HepG2 (cell line): Measurements from ENCODE around the gene PLK3. TPM values are rescaled to one million over a fixed set of nuclear protein-coding genes. Genes with fewer than 3 reads are reported as not detected.

ENCODE experiments used
- ATAD3A ChIP-seq: sonication (generic); formaldehyde crosslinking; IDR thresholded peaks from 2 replicates; pipeline ENCODE4 v1.4.0; 2020; ENCODE audit warnings: missing genetic modification reagents
- CCAR2 ChIP-seq: fragments of 200-400 bp; formaldehyde crosslinking; optimal IDR thresholded peaks from 2 replicates; pipeline ENCODE3; 2018; ENCODE audit warnings: low read depth, mild to moderate bottlenecking, low read length, moderate library complexity
- NCOR1 ChIP-seq: fragments of 200-600 bp; sonication (generic); IDR thresholded peaks from 2 replicates; pipeline ENCODE4 v1.7.0; 2017; ENCODE audit warnings: antibody characterized with exemption, low read length, borderline replicate concordance
- NFE2L1 ChIP-seq: sonication (generic); formaldehyde crosslinking; IDR thresholded peaks from 2 replicates; pipeline ENCODE4 v1.4.0; 2020; ENCODE audit warnings: missing genetic modification reagents, mild to moderate bottlenecking, borderline replicate concordance
- NR2F6 ChIP-seq, 2 experiments: IDR thresholded peaks; 2 replicates each; pipeline ENCODE4 v1.6.1; 2016; ENCODE audit warnings: antibody characterized with exemption in 1 of 2, mild to moderate bottlenecking in 1 of 2
- TFE3 ChIP-seq: IDR thresholded peaks from 2 replicates; pipeline ENCODE4 v1.6.1; 2016
- U2AF2 ChIP-seq: fragments of 200-400 bp; formaldehyde crosslinking; IDR thresholded peaks from 2 replicates; pipeline ENCODE4 v1.6.1; 2017; ENCODE audit warnings: low read depth, mild to moderate bottlenecking, low read length
- ZBTB20 ChIP-seq: sonication (generic); formaldehyde crosslinking; IDR thresholded peaks from 2 replicates; pipeline ENCODE4 v1.8.1; 2023; ENCODE audit warnings: missing genetic modification reagents, low read depth, mild to moderate bottlenecking, borderline replicate concordance
- ZMYM3 ChIP-seq: sonication (generic); formaldehyde crosslinking; IDR thresholded peaks from 2 replicates; pipeline ENCODE4 v1.5.1; 2020; ENCODE audit warnings: mild to moderate bottlenecking, missing genetic modification reagents
- ZNF136 ChIP-seq: sonication (generic); formaldehyde crosslinking; IDR thresholded peaks from 2 replicates; pipeline ENCODE4 v1.8.1; 2022; ENCODE audit warnings: low read depth, mild to moderate bottlenecking, moderate library complexity, missing genetic modification reagents
- ZNF326 ChIP-seq: sonication (generic); formaldehyde crosslinking; IDR thresholded peaks from 2 replicates; pipeline ENCODE4 v1.4.0; 2020; ENCODE audit warnings: missing genetic modification reagents, borderline replicate concordance
- ZNF382 ChIP-seq: sonication (generic); formaldehyde crosslinking; IDR thresholded peaks from 2 replicates; pipeline ENCODE4 v1.5.0; 2020; ENCODE audit warnings: missing genetic modification reagents, mild to moderate bottlenecking, borderline replicate concordance
- ZNF407 ChIP-seq: sonication (generic); formaldehyde crosslinking; IDR thresholded peaks from one replicate; pipeline ENCODE4 v1.5.1; 2020; ENCODE audit warnings: mild to moderate bottlenecking, missing genetic modification reagents; ENCODE audit errors: not compliant biosample characterization
- ZNF605 ChIP-seq: sonication (generic); formaldehyde crosslinking; IDR thresholded peaks from 2 replicates; pipeline ENCODE4 v1.8.0; 2022; ENCODE audit warnings: mild to moderate bottlenecking, missing genetic modification reagents
- polyA plus RNA-seq, 8 experiments: library from polyadenylated mRNA; depleted of rRNA in 3 of 8; stranded (reverse) in 7 of 8; unstranded in 1 of 8; fragments of >200 nt; fragmentation: Illumina TruSeq in 4 of 8; extraction: Trizol in 4 of 8; gene quantifications; 2 replicates each; pipeline versions ENCODE4 v1.2.1 to v1.2.3, GENCODE V29; 2011 to 2016; ENCODE audit warnings: low read depth in 4 of 8, missing spikeins in 1 of 8, mixed read lengths in 1 of 8; ENCODE audit not compliant: insufficient read depth in 1 of 8
- total RNA-seq, 5 experiments: library from RNA; depleted of rRNA; stranded (reverse); fragments of >200 nt; fragmentation: Illumina TruSeq; extraction: Trizol; gene quantifications; 2 replicates each; pipeline ENCODE4 v1.2.3, GENCODE V29; 2016; ENCODE audit warnings: low read depth in 1 of 5
- TF ChIP-seq, protein P1 (sequence below): sonication (generic); formaldehyde crosslinking; IDR thresholded peaks from 2 replicates; pipeline ENCODE4 v1.4.0; 2020; ENCODE audit warnings: mild to moderate bottlenecking, missing genetic modification reagents

The PLK3 gene
- total and polyA plus RNA-seq, 2 of the 13 experiments (the other 11 are each of a cell fraction or from before 2014, with no cell fraction given), result 9.8 to 16.9 TPM

DNA sequence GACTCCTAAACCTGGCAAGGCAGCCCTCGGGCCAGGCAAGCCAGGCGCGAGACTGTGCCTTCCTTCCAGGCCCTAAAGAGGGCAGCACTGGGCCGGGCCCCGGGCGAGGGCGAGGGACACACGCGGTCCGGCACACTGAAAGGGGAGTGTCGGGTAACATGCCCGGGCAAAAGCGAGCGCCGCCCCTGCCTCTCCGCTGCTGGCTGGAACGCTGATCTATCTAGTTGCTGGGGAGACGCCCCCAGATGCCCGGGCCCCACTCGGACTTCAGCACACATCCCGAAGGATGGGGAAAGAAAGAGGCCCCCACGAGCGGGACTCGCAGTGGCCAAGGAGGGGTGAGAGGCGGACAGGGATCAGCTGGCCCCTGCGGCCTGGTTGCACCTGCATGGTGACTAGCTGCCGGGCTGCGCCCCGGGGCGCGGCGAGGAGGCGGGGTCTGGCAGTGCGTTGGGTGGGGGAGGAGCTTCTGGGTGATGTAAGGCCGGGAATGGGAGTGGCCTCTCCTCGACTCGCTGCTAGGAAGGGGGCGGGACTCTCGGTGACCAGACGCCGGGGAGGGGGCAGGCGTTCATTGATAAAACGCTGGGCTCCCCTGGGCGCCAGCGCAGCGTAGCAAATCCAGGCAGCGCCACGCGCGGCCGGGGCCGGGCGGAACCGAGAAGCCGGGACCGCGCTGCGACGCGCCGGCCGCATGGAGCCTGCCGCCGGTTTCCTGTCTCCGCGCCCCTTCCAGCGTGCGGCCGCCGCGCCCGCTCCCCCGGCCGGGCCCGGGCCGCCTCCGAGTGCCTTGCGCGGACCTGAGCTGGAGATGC is at the start of gene PLK3 (continued):
- TF ChIP-seq ATAD3A (CRISPR knock-in tag), result no peak
- peak; percentile 74 for TF ChIP-seq TFE3 (CRISPR knock-in tag)
- no peak for TF ChIP-seq NR2F6 (IDR thresholded peaks at IDR 0.05)
- TF ChIP-seq NR2F6 (CRISPR knock-in tag; IDR thresholded peaks at IDR 0.05), result peak; percentile 51; the same call in 1 of the 2 replicates
- no peak for TF ChIP-seq CCAR2
- TF ChIP-seq NCOR1, result no peak; the same call in 1 of the 2 replicates
- TF ChIP-seq, protein P1, sequence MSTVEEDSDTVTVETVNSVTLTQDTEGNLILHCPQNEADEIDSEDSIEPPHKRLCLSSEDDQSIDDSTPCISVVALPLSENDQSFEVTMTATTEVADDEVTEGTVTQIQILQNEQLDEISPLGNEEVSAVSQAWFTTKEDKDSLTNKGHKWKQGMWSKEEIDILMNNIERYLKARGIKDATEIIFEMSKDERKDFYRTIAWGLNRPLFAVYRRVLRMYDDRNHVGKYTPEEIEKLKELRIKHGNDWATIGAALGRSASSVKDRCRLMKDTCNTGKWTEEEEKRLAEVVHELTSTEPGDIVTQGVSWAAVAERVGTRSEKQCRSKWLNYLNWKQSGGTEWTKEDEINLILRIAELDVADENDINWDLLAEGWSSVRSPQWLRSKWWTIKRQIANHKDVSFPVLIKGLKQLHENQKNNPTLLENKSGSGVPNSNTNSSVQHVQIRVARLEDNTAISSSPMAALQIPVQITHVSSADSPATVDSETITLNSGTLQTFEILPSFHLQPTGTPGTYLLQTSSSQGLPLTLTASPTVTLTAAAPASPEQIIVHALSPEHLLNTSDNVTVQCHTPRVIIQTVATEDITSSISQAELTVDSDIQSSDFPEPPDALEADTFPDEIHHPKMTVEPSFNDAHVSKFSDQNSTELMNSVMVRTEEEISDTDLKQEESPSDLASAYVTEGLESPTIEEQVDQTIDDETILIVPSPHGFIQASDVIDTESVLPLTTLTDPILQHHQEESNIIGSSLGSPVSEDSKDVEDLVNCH, result 0 out of 2 replicates have a peak, but pooled peaks have one; percentile 79
- TF ChIP-seq ZNF407 (CRISPR knock-in tag), result peak; percentile 62
- peak; percentile 96 for TF ChIP-seq ZNF605
- TF ChIP-seq ZNF326, result no peak
- TF ChIP-seq NFE2L1 (CRISPR knock-in tag), result 0 out of 2 replicates have a peak, but pooled peaks have one; percentile 22
- TF ChIP-seq ZNF382 (CRISPR knock-in tag), result no peak
- 0 out of 2 replicates have a peak, but pooled peaks have one; percentile 50 for TF ChIP-seq U2AF2
- TF ChIP-seq ZMYM3 (CRISPR knock-in tag), result peak; percentile 52; the same call in 1 of the 2 replicates
- TF ChIP-seq ZNF136 (CRISPR knock-in tag), result peak; percentile 66; the same call in 1 of the 2 replicates
- TF ChIP-seq ZBTB20, result no peak; the same call in 1 of the 2 replicates
